Stromal cell of bone marrow (primary cell): ENCODE results near the gene KRI1.
A peak's percentile ranks its signal among the peaks of the same experiment; 100 is the strongest.

ENCODE experiments used
- DNase-seq: peaks from one replicate; pipeline ENCODE4 v3.0.0-alpha.2; 2012; ENCODE audit warnings: low read depth

KRI1 gene

DNA sequence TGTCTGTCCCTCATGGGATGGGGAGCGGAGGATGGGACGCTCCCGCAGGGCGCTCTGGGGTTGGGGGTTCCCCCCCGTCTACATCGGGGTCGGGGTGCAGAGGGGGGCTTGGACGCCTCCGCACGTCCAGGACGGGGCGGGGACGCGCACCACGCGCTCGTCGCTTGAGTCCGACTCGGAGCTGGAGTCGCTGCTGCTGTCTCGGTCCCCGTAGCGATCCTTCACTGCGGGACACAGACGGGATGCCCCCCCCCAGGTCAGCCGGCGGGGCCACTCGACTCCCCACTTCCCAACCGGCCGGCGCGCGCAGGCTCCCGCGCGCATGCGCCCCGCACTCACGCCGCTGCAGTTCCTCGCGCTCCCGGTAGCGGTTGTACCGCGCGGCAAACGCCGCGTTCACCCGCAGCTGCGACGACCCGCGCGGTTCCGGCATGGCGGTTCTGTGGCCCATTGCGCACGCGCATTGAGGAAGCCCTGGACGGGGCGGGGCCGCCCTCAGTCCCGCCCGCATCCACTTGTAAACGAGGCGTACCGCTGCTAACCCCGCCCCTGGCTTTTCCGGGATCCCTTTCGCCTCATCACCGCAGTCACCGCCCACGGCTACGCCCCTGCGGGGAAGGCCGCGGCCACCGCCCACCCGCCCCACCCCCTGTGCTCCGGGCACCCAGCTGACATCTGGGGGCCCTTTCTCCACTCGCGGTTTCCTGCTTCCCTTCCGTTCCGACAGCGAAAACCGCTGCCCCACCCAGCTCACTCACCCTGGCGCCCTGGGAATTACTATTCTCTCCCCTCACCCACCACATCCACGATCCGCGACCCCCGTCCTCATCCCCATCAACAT, at the start of gene KRI1:
Gene KRI1 (minus strand): TSS at position 444 of the 841 bp plus-strand sequence. CDS start 11 bp downstream, at position 433.
- peak; percentile 93 for DNase-seq

DNA sequence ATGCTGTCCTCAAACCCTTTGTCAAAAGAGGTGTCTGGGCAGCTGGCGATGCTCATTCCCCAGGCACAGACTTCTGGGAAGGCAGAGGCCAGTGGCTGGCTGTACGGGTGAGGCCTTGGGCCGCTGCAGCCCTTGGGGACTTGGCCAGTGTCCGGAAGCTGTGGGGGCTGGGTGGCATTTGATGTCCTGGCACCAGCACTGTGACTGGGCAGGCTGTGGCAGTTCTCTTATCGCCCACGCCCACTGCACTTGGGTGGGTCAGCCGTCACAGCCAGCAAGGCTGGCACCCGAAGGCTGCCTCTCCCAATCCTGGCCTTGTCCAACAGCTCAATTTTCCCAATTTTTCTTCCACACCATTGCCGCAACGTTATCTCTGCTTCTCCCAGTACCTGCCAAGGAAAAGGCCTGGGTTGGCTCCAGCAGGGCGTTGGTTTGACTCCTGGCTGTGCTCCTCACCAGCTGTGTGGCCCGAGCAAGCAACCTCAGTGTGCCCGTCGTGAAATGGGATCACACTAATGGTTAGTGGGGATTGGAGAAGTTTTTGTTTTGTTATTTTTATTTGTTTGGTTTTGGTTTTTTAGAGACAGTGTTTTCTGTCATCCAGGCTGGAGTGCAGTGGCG, 46.8 kb upstream of the KRI1 start:
- DNase-seq = no peak

DNA sequence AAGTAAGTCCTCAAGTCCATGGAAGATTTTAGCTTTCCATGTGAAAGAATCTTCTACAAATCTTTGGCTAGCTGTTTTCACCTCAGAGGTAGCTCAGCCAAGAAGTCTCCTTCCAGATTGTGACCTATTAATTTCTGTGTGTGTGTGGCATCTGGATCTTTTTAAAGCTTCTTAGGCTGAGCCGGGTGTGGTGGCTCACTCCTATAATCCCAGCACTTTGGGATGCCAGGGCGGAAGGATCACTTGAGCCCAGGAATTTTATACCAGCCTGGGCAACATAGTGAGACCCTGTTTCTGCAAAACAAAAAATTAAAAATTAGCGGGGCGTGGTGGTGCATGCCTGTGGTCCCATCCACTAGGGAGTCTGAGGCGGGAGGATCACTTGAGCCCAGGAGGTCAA, 46.1 kb upstream of the KRI1 start:
- DNase-seq = no peak

DNA sequence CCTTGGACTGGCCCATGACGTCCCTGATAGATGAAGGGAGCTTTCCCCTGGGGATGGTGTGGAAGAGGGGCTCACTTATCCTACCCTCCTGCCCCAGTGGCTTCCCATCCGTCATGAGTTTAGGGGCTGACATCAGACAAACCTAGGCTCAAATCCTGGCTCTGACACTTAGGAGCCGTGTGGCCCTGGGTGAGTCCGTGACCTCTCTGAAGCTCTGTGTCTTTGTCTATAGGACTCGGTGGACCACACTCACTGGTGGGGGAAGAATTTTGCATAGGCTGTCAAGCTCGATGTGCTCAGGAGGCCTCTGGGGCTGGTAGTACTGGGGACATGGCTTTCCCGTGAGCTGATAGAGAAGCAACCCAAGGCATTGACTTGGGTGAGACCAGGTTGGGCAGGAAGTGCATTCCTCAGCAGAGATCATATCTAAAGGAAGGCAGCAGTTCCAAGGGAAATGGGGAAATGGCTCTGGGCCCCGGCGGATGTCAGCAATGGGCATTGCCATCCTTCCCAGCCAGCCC, 38.7 kb upstream of the KRI1 start:
- no peak for DNase-seq

DNA sequence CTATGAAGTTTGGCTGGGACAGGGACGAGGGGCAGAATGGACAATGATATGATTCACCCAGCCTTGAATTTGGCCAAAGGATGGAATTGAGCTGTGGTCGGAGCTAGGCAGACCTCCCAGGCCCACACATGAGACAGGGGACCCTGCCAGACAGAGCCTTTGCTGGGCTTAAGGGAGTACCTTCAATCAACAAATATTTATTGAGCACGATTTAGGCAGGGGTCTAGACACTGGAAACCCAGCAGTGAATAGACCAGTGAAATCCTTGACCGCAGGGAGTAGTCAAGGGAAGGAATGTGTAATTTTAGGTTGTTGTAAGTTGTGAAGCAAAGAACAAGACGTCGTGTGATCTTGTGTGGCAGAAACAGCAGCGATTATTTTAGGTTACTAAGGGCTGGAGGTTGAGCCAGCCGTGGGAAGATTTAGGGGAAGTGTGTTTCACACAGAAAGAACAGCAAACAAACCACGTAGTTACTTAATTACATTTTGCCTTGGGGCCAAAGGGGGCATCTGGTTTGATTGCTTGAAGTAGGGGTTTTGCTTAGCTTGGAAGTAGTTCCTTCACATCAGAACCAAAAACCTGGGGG, 38.2 kb upstream of the KRI1 start:
- no peak for DNase-seq

DNA sequence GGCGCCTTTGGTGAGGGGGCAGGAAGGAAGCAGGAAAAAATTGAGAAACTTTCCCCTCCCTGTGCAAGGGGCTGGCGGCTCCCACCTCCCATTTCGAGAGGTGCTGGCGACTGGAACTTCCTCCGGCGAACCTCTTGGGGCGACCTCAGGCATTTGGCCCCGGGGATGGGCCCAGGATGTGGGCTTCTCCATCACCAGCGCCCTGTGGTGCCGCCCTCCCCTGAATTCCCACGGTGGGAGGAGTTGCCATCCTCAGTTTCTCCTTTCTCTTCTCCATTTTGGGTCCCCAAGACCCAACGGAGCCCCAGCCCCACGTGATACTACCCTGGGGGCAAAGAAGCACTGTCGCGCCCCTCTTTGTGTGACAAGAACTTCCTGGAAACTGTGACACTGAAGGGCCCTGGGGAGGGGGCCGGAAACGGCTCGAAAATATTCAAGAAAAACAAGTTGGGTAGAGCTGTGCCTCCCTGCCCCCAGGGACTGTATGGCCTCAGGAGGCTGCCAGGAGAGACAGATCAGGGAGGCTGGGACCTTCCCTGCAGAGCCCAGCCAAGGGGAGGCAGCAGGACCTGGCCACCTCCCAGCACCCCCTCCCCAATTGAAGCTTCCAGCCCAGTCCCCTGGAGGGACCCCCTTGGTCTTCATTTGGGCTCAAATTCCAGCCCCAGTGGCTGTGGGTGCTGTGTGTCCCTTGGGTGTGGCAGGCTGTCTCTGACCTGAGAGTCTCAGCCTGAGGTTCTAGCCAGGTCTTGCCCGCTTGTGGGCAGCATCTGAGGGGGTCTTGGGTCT, 37.5 kb upstream of the KRI1 start:
- no peak for DNase-seq

DNA sequence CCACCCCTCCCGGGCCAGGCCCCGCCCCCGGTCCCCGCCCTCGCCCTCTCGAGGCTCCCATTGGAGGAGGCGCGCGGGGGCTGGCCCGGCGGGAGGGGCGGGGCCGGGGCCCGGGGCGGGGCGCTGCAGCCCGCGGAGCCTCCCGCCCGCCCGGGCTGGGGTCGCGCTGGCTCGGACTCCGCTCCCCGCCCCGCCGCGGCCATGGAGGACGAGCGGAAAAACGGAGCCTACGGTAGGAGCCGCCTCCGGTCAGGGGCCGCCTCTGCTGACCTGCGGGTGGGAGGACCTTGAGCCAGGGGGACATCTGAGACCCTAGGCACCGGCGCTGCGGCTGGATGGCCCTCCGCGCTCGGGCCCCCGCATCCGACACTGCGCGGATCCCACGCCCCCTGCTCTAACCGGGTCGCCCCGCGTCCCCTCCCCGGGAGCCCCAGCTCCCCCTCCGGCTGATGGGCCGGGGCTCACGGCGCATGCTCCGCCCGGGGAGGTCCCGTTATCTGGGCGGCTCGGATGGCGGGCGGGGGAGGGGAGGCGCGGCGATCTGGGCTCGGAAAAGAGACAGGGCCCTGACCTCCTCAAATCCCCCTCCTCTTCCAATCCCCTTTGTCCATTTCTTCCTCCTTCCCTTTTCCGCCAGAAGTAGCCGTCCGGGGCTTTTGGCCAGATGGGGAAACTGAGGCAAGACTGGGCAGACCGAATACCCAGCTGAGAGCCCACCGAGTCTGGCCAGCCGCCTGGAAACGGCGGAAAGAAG, 36.7 kb upstream of the KRI1 start:
- peak; percentile 63 for DNase-seq

DNA sequence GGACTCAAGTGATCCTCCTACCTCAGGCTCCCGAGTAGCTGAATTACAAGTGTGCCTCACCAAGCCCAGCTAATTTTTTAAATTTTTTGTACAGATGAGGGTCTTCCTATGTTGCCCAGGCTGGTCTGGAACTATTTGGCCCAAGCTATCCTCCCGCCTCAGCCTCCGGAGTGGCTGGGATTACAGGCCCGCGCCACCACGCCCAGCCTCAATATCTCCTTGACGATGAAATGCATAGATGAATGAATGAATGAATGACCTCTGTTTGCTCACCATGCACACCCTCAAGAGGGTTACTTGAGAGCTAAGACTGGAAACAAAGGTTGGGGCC, 36.2 kb upstream of the KRI1 start:
- no peak for DNase-seq

DNA sequence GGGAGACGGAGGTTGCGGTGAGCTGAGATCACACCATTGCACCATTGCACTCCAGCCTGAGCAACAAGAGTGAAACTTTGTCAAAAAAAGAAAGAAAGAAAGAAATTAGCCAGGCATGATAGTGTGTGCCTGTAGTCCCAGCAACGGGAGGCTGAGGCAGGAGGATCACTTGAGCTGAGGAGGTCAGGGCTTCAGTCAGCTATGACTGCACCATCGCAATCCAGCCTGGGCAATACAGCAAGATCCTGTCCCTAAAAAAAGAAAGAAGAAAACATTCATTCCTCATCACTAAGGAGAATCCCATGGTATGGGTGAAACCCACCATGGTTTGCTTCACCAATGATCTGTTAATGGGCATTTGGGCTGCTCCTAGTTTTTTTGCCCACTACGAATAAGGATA, 34.3 kb upstream of the KRI1 start:
- DNase-seq = no peak

DNA sequence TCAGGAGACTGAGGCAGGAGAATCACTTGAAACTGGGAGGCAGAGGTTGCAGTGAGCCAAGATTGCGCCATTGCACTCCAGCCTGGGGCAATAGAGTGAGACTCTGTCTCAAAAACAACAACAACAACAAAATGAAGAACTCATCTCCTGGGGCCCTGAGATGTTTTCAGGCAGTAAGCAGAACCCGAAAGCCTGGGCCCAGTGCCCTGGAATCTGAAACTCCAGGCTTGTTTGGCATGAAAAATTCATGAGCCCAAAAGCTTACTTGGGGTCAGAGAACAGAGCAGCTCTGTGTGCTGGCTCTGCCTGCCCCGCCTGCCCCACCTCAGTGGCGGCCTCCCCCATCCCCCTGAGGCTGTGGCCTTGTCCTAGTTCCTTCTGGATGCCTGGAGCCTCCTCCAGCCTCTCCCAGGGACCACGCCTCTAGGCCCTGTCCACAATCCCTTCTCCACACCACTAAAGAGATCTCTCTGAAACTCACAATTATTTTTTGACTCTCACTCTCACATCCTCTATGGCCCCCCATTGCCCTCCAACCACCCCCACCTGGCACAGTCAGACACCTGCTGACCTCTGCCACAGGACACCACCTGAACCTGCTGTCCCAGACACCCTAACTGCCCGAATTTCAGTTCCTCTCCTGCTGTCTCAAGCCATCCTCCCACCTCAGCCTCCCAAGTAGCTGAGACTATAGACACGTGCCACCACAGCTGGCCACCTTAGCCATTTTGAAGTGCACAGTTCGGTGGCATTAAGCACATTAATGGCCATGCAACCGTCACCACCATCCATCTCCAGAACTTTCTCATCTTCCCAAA, 28.2 kb upstream of the KRI1 start:
- no peak for DNase-seq

DNA sequence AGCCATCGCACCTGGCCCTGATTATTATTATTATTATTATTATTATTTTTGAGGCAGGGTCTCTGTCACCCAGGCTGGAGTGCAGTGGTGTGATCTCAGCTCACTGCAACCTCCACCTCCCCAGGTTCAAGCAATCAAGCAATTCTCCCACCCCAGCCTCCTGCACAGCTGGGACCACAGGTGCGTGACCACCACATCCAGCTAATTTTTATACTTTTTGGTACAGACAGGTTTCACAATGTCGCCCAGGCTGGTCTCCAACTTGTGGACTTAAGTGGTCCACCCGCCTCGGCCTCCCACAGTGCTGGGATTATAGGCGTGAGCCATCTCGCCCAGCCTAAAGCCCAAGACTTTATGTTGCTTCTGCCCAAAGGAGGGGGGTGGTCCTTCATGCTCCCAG, 27.3 kb upstream of the KRI1 start:
- no peak for DNase-seq

DNA sequence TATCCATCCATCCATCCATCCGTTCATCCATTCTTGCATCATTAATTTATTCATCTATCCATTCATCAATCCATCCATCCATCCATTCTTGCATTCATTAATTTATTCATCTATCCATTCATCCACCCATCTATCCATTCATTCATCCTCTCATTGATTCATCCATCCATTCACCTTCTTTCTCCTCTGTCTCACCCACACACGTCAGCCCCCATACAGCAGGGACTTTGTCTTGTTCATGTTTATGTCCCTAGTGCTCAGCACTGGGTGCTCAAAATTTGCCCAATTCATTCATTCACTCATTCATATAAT, 22.0 kb upstream of the KRI1 start:
- DNase-seq = no peak

DNA sequence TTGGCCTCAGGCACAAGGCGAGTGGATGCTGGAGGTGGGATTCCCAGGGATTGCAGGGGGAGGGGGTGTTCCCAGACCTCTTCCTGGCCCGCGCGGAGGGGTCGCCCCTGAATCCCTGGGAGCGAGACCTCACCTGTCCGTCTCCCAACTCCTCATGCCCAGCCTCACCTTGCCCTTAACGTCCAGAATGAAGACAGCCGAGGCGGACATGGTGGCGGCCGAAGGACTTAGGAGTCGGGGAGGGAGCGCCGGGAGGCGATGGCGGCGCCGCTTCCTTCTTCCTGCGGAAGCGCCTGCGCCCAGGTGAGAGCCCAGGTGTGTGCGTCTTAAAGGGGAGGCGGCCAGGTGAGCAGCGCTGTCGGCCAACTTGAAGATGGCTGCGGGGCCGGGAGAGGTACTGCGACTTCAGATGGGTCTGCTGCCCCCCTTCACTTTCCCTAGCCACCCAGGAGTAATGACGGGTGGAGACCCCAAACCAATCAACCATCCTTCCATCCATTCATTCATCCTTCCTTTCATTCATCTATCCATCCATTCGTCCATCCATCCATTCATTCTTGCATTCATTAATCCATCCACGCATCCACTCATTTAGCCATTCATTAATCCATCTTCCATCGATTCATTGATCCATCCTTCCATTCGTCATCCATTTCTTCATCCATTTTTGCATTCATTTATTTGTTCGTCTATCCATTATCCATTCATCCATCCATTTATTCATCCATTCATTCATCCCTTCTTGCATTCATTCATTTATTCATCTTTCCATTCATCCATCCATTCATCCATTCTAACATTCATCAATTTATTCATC, 21.4 kb upstream of the KRI1 start, which contains the start of gene AP1M2:
Gene AP1M2 (minus strand): TSS at position 291 of the 817 bp plus-strand sequence. CDS start 81 bp downstream, at position 210.
- no peak for DNase-seq

DNA sequence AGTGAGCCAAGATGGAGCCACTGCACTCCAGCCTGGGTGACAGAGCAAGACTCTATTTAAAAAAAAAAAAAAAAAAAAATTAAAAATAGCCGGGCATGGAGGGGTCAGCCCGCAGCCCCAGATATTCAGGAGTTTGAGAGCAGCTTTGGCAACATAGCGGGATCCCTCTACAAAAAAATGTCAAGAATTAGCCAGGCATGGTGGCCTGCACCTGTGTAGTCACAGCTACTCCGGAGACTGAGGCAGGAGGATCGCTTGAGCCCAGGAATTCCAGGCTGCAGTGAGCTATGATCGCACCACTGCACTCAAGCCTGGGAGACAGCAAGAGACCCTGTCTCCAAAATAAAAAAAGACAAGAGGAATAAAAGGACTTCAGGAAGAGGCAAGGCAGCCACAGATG, 20.6 kb upstream of the KRI1 start:
- no peak for DNase-seq

DNA sequence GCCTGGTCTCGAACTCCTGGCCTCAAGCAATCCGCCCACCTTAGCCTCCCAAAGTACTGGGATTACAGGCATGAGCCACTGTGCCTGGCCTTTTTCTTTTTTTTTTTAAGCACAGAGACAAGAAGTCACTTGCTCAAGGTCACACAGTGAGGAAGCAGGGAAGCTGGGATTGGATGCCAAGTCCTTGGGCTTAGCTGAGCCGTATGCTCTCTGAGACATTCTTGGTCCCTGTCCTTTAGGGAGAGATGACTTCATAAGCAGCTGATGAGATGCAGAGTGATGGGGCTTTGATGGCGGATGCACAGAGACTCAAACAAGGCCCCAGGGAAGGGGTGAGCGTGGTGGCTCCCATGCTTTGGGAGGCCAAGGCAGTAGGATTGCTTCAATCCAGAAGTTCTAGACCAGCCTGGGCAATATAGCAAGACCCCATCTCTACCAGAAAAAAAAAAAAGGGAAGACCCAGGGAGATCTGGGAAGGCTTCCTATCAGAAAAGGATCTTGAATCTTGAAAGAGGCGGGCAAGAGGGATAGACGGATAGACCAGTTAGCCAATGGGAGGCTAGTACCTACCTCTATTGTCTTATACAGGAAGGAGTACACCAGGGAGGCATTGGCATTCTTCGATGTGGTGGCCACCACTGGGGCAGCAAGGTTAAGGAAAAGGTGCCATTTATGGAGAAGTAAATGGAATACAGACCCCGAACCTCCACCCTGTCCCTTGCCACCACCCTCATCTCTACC, 17.4 kb upstream of the KRI1 start:
- no peak for DNase-seq

DNA sequence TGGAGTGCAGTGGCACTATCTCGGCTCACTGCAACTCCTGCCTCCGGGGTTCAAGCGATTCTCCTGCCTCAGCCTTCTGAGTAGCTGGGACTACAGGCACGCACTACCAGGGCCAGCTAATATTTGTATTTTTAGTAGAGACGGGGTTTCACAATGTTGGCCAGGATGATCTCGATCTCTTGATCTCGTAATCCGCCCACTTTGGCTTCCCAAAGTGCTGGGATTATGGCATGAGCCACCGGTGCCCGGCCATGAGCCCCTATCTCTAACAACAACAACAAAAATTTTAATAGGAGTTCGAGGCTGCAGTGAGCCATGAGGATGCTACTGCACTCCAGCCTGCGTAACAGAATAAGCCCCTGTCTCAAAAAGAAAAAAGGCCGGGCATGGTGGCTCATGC, 16.3 kb upstream of the KRI1 start:
- no peak for DNase-seq

DNA sequence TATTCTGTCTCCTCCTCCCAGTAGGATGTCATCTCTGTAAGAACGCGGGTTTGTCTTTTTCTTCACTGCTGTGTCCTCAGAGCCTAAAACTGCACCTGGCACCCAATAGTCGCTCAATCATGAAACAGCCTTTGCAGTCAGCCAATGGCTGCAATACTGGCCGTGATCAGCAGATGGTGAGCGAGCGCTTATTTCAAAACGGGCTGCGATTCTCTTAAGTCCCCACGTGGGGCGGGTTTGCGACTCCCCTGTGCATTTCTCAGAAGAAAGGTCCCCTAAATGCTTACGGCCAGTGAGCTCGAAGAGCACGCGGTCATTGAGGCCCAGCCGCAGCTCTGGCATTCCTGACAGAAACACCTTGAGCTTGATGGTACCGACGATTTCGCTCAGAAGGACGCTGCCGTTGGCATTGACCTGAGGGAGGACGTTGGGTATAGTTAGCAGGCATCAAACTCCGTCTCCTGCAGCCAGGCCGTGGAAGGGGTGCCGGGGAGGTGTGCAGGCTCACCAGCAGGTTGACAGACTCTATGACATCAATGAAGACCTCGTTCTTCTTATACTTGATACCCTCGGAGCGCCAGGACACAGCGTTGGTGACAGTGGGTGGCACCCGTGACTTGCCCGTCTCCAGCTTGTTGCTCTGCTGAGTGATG, 15.3 kb upstream of the KRI1 start:
- peak; percentile 77 for DNase-seq

DNA sequence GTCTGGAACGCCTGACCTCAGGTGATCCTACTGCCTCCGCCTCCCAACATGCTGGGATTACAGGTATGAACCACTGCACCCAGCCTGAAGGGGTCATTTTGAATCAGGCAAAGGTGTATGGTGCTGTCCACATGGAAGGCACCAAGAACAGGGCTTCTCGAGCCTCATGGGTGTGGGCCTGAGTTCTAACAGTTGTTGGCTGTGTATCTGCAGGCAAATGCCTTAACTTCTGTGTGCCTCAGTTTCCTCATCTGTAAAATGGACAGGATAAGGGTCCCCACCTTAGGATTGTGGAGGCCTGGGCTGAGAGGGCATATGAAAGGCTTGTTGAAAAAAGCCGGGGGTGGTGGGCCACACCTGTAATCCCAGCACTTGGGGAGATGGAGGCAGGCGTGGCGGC, 12.1 kb upstream of the KRI1 start:
- DNase-seq = no peak
